LHCN-M2 (cell line): ENCODE data around the gene LRFN3. TPM values are rescaled to one million over a fixed set of nuclear protein-coding genes. Genes with fewer than 3 reads are reported as not detected.
A peak's percentile ranks its signal among the peaks of the same experiment; 100 is the strongest.
"Not testable (repeated sequence)": the region's sequence is repeated elsewhere in the genome, so short reads cannot be mapped to it uniquely, and the experiment has no call there.

Source experiments
- DNase-seq: peaks from one replicate; pipeline ENCODE4 v3.0.0-alpha.2; 2012; ENCODE audit warnings: low read depth
- total RNA-seq: library from RNA; depleted of rRNA; stranded (reverse); fragments of >200 nt; gene quantifications from 2 replicates; pipeline ENCODE4 v1.2.3, GENCODE V29; 2014

The LRFN3 gene
- total RNA-seq, 1 experiment from 2014 or later = 6.5 TPM

DNA sequence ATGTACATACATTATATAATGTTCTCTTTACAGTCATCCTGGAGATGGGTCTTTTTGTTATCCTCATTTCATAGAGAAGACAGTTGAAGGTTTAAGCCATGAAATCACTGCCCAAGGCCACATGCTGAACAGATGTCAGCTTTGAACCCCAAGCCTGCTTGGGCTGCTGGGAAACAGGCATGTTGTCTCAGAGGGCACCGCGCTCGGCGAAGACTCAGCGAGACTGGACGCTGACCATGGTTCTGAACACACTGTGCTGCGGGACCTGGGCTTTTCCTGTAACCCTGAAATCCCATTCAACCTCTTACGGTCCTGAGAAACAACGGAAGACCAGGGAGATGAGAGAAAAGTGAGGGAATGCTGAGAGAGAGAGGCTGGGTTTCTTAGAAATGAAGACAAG lies 27.3 kb downstream of the LRFN3 start:
- DNase-seq = peak; percentile 53

GRCh38 chr19:35966771-35967170 lies 30.6 kb downstream of the LRFN3 start:
- DNase-seq = no peak

GRCh38 chr19:35973487-35973886 lies 37.3 kb downstream of the LRFN3 start:
- DNase-seq = no peak

GRCh38 chr19:35975608-35976214 lies 39.5 kb downstream of the LRFN3 start:
- DNase-seq = no peak

DNA sequence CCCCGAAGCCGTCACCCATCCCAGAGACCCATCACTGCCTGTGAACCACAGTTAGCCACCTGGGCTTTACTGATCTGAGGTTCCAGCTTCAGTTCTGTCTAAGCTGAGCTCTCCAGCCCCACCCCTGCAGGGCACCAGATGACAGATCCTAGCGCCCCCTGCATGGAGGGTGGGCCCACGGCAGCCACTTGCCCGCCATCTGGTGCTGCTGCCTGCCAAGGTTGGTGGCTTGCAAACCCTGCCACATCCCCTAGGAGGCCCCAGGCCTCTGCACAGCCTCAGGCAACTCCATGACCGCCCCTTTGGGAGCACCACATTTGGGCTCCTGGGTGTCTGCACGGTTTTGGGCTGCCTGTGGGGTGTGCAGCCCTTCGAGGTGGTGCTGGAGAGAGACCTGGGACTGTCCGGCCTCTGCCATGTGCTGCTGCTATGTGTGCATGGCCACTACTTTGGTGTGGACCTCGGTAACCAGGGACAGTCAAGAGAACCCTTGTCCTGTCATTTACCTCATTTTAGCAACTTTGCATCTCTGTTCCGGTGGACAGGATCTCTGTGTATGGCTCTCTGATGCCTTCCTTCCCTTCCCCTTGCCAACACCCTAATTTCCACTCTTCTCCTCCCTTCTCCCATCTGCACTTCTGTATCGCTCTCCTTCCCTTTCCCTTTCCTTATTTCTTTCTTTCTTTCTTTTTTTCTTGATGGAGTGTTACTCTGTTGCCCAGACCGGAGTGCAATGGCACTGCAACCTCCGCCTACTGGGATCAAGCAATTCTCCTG lies 41.5 kb downstream of the LRFN3 start:
- no peak for DNase-seq

DNA sequence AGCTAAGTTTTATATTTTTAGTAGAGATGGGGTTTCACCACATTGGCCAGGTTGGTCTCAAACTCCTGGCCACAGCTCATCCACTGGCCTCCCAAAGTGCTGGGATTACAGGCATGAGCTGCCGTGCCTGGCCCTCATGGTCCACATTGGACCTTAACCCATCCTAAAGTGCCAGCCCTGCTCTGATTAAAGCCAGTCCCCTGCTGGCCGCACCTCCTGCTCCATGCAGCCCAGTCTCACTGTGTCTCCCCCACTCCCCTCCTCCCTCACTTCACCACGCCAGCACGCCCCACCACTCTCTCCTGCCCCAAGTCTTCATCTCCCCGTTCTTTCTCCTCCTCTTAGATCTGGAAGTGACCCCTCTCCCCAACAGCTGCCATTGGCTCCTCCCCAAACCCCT lies 42.1 kb downstream of the LRFN3 start:
- DNase-seq = no peak

- no peak for DNase-seq
Observed at GRCh38 chr19:35978832-35979365, 42.7 kb downstream of the LRFN3 start.

DNA sequence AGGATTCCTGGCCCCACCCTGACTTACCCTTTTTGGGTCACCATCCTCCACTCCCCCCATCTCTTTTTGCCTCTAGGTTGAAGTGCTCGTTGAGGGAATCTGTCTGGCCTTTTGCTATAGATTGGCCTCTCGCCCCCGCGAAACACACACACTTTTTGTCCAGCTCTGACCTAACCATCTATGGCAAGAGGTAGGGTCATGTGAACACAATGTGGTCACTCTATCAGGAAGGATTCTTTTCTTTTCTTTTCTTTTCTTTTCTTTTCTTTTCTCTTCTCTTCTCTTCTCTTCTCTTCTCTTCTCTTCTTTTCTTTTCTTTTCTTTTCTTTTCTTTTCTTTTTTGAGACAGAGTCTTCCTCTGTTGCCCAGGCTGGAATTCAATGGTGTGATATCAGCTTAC lies 44.8 kb downstream of the LRFN3 start:
- not testable (repeated sequence) for DNase-seq

GRCh38 chr19:35983177-35983576 lies 47.0 kb downstream of the LRFN3 start:
- no peak for DNase-seq

DNA sequence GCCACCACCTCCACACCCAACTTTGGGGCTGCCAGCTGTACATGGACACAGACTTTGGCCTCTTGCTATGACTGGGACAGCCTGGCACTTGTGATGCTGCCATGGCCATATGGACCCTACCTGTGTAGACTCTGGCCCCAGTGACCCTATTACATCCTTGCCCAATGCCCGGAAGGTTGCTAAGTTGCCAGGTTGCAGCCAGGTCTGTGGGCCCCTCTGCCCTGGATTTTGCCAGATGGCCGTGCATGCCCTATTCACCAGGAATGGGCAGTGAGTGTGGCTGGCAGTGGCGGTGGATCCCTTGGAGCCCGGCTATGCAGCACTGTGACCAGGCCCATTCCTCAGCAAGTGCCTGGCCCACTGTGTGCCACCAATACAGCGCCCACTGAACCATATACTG lies 49.9 kb downstream of the LRFN3 start:
- DNase-seq = no peak

- DNase-seq = peak; percentile 13
Observed at GRCh38 chr19:35986664-35987570, 50.7 kb downstream of the LRFN3 start.

- no peak for DNase-seq
Observed at GRCh38 chr19:35987571-35987896, 51.4 kb downstream of the LRFN3 start.

DNA sequence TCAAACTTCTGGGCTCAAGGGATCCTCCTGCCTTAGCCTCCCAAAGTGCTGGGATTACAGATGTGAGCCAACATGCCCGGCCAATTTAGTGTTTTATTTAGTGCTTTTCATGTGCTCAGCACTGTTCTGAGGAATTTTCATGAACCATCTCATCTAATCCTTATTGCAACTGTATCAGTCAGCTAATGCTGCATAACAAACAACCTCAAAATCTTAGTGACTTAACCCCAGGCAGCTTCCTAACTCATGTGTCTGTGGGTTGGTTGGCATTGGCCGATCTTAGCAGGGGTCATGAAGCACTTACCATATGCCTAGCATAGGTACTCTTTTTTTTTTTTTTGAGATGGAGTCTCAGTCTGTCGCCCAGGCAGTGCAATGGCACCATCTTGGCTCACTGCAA lies 52.6 kb downstream of the LRFN3 start:
- DNase-seq = no peak

GRCh38 chr19:35990156-35990555 lies 54.0 kb downstream of the LRFN3 start:
- no peak for DNase-seq

- DNase-seq = no peak
Observed at GRCh38 chr19:35990771-35991730, 54.9 kb downstream of the LRFN3 start.

- DNase-seq = peak; percentile 38
Observed at GRCh38 chr19:35991731-35992450, 55.7 kb downstream of the LRFN3 start.

- no peak for DNase-seq
Observed at GRCh38 chr19:35992907-35993765, 57.0 kb downstream of the LRFN3 start.

DNA sequence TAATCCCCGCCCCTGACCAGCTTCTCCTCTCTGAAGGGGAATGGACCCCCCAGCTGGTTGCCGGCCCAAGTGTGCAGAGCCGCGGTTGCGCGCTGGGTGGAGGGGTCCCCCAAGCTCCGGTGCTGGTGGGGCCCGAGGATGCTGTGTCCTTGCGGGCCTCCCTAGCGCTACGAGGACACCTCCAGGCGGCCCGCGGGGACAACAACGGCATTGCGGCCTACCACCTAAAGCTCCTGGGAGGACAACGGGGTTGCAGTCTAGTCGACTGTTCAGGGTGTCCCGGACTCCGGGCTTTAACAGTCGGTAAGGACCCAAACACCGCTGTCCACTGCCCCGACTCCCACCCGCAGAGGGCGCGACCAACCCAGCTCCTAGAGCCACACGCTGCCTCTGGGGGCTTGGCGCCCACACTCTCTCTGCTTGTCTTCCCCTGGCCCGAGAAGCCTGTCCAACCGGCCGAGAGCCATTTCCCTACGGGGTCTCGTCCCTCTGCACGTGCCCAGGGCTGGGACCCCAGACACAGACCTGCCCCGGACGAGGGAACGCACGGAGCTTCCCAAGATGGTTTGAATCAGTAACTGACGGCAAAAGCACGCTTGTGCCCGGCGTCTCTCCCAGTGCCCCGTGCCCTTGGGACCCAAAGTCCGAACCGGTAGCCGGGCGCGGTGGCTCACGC lies 57.9 kb downstream of the LRFN3 start:
- no peak for DNase-seq
